ENCODE data around the gene FBLN1. TPM values are rescaled to one million over a fixed set of nuclear protein-coding genes. Genes with fewer than 3 reads are reported as not detected.

Gene FBLN1
- total and polyA plus RNA-seq, 9 of the 15 experiments (the other 6 are each of a cell fraction or from before 2014, with no cell fraction given), result 0.66 TPM; not detected in 8

DNA sequence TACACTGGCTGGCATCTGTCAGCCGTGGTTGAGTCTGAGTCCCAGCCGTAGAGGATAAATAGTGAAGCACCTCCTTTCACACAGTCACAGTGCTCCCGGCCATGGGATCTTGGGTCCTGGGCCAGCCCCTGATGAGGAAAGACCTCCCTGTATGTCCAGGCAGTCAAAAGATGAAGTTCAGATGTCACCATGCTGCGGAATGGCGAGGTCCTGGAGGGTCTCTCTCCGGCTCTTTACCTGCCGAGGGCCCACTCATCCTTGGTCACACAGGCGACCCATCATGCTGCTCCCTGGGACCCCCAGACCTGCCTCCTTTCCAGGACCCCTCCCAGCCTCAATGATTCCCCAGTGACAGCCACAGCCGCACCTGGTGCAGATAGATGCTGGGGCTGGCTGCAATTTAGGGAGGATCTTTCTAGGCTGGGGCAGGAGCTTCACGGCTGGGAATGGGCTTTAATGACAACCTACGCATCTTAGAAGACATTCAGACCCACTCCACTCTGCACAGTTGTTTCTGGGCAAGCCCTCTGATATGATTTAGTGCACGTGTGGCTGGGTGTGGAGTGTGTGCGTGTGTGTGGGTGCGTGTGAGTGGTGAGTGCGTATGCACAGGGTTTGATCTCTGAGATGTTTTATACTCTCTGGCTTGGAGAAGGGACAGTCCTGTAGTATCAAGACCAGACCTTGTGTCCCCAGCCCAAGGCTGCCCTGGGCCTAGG is 79.7 kb downstream of the FBLN1 start:
- Histone ChIP-seq H3K4me2 (ENCODE audit: insufficient read depth, low read length) (no peak overlapping the region), H3K79me2 (ENCODE audit: control insufficient read depth, insufficient read depth, low read length) (no peaks in the 10 kb centered on the region), H3K4me1 (replicated peaks in 1 of 2; ENCODE audit: control insufficient read depth in 2 of 2, insufficient read depth in 2 of 2, low read length in 2 of 2) (peaks cover 0 to 5% of the 10 kb centered on the region in 2 experiments; a peak in 2 of 5 replicates), H3K27me3 (ENCODE audit: control insufficient read depth in 2 of 2, insufficient read depth in 2 of 2, low read length in 2 of 2) (peaks cover 9 to 85% of the 10 kb centered on the region in 2 experiments; a peak in 4 of 5 replicates), H3K9me3 (replicated peaks; ENCODE audit: control insufficient read depth, insufficient read depth, low read depth, low read length) (no peaks in the 10 kb centered on the region), H3K9ac (ENCODE audit: insufficient read depth in 1 of 2, low read depth in 2 of 2, low read length in 2 of 2) (no peak overlapping the region), H3K4me3 (no peak overlapping the region), H4K20me1 (replicated peaks; ENCODE audit: control insufficient read depth, insufficient read depth, low read length) (peaks cover 3% of the 10 kb centered on the region; the same call in 1 of the 2 replicates), H3K36me3 (ENCODE audit: control insufficient read depth, insufficient read depth, low read length) (no peaks in the 10 kb centered on the region), H3K27ac (ENCODE audit: extremely low read depth, low read depth, low read length) (no peak overlapping the region), H2AFZ (ENCODE audit: low read depth, low read length) (no peak overlapping the region), H3K9me1 (ENCODE audit: control insufficient read depth, insufficient read depth, low read length) (no peaks in the 10 kb centered on the region)
- ChIA-PET CTCF (ENCODE audit: low intra/inter-chr PET ratio) (no interaction called here), POLR2A (no interaction called here)
- BruUV-seq (replicated peaks), result no TSS peak
- in situ Hi-C loops (cut with MboI) (loop anchor here (5.0 kb wide), 2 partner anchors 405 to 530 kb away; no protein-coding TSS in a partner anchor), intact Hi-C loops (cut with micrococcal nuclease) (no loop called here)
- WGBS (ENCODE audit: insufficient coverage, low coverage, missing lambda C conversion rate), result 2% methylated on average over 12 of the region's 15 CpGs
- ATAC-seq (no peak), FAIRE-seq (no peak), DNase-seq (ENCODE audit: extremely low read depth in 1 of 4, low spot score in 3 of 4) (no peak)
- TF ChIP-seq, protein P1, sequence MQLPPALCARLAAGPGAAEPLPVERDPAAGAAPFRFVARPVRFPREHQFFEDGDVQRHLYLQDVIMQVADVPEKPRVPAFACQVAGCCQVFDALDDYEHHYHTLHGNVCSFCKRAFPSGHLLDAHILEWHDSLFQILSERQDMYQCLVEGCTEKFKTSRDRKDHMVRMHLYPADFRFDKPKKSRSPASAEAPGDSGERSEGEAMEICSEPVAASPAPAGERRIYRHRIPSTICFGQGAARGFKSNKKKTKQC (CRISPR knock-in tag; IDR thresholded peaks at IDR 0.05), result no peak
- no peak for TF ChIP-seq PML (IDR thresholded peaks at IDR 0.05; ENCODE audit: low read length)

DNA sequence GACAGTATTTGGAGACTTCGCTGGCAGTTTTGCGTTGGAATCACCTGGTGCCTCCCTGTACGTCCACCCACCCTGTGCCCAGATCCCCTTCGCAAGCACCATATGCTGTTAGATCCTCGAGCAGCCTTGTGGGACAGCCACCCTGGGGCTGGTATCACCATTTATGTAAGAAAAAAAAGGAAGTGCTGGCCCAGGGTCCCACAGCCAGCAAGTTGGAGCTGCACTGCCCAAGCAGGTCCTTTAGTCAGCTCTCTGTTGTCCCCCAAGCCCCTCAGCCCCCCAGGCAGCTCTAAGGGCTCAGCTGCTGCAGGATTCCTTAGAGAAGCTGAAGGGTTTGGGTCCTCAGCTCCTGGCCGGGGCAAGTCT is 80.3 kb downstream of the FBLN1 start:
- Histone ChIP-seq H3K4me3 (no peak overlapping the region), H4K20me1 (replicated peaks; ENCODE audit: control insufficient read depth, insufficient read depth, low read length) (peaks cover 3% of the 10 kb centered on the region; the same call in 1 of the 2 replicates), H3K27ac (ENCODE audit: extremely low read depth, low read depth, low read length) (no peak overlapping the region), H3K4me2 (ENCODE audit: insufficient read depth, low read length) (no peak overlapping the region), H3K4me1 (replicated peaks in 1 of 2; ENCODE audit: control insufficient read depth in 2 of 2, insufficient read depth in 2 of 2, low read length in 2 of 2) (peaks cover 0 to 5% of the 10 kb centered on the region in 2 experiments; a peak in 2 of 5 replicates), H3K9me3 (replicated peaks; ENCODE audit: control insufficient read depth, insufficient read depth, low read depth, low read length) (no peaks in the 10 kb centered on the region), H3K36me3 (ENCODE audit: control insufficient read depth, insufficient read depth, low read length) (no peaks in the 10 kb centered on the region), H3K79me2 (ENCODE audit: control insufficient read depth, insufficient read depth, low read length) (no peaks in the 10 kb centered on the region), H3K27me3 (ENCODE audit: control insufficient read depth in 2 of 2, insufficient read depth in 2 of 2, low read length in 2 of 2) (peaks cover 9 to 90% of the 10 kb centered on the region in 2 experiments; a peak in 4 of 5 replicates), H3K9ac (ENCODE audit: insufficient read depth in 1 of 2, low read depth in 2 of 2, low read length in 2 of 2) (no peak overlapping the region), H3K9me1 (ENCODE audit: control insufficient read depth, insufficient read depth, low read length) (no peaks in the 10 kb centered on the region), H2AFZ (ENCODE audit: low read depth, low read length) (no peak overlapping the region)
- 3% methylated on average over 5 of the region's 6 CpGs for WGBS (ENCODE audit: insufficient coverage, low coverage, missing lambda C conversion rate)
- TF ChIP-seq, protein P2, sequence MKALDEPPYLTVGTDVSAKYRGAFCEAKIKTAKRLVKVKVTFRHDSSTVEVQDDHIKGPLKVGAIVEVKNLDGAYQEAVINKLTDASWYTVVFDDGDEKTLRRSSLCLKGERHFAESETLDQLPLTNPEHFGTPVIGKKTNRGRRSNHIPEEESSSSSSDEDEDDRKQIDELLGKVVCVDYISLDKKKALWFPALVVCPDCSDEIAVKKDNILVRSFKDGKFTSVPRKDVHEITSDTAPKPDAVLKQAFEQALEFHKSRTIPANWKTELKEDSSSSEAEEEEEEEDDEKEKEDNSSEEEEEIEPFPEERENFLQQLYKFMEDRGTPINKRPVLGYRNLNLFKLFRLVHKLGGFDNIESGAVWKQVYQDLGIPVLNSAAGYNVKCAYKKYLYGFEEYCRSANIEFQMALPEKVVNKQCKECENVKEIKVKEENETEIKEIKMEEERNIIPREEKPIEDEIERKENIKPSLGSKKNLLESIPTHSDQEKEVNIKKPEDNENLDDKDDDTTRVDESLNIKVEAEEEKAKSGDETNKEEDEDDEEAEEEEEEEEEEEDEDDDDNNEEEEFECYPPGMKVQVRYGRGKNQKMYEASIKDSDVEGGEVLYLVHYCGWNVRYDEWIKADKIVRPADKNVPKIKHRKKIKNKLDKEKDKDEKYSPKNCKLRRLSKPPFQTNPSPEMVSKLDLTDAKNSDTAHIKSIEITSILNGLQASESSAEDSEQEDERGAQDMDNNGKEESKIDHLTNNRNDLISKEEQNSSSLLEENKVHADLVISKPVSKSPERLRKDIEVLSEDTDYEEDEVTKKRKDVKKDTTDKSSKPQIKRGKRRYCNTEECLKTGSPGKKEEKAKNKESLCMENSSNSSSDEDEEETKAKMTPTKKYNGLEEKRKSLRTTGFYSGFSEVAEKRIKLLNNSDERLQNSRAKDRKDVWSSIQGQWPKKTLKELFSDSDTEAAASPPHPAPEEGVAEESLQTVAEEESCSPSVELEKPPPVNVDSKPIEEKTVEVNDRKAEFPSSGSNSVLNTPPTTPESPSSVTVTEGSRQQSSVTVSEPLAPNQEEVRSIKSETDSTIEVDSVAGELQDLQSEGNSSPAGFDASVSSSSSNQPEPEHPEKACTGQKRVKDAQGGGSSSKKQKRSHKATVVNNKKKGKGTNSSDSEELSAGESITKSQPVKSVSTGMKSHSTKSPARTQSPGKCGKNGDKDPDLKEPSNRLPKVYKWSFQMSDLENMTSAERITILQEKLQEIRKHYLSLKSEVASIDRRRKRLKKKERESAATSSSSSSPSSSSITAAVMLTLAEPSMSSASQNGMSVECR (CRISPR knock-in tag; IDR thresholded peaks at IDR 0.05), result no peak
- TF ChIP-seq DNMT1 (IDR thresholded peaks at IDR 0.05) (no peak), SPI1 (IDR thresholded peaks at IDR 0.05; ENCODE audit: borderline replicate concordance, low read depth, low read length) (peak; percentile 25; the same call in 1 of the 2 replicates)
- BruUV-seq (replicated peaks), result no TSS peak
- no peak for DNase-seq (ENCODE audit: extremely low read depth in 1 of 4, low spot score in 3 of 4)
- ATAC-seq, result no peak
- POLR2A ChIA-PET, result interaction anchor here (0.8 kb wide), 1 partner anchor 18 kb away, joined by 3 read pairs; no protein-coding TSS in a partner anchor
- CTCF ChIA-PET (ENCODE audit: low intra/inter-chr PET ratio), result no interaction called here
- intact Hi-C loops (cut with micrococcal nuclease) (no loop called here), in situ Hi-C loops (cut with MboI) (loop anchor here (5.0 kb wide), 2 partner anchors 404 to 529 kb away; no protein-coding TSS in a partner anchor)
- FAIRE-seq, result no peak

Measured in K562 (cell line).